Dermis blood vessel endothelial cell (primary cell): ENCODE measurements around the gene IFT52. TPM values are rescaled to one million over a fixed set of nuclear protein-coding genes. Genes with fewer than 3 reads are reported as not detected.
"Not testable (repeated sequence)": the region's sequence is repeated elsewhere in the genome, so short reads cannot be mapped to it uniquely, and the experiment has no call there.

ENCODE experiments used
- DNase-seq: peaks from one replicate; pipeline ENCODE4 v3.0.0; 2010
- total RNA-seq: library from RNA; depleted of rRNA; stranded (reverse); fragments of >200 nt; gene quantifications from 2 replicates; pipeline ENCODE4 v1.2.3, GENCODE V29; 2014

The IFT52 gene
- total RNA-seq, 1 donor from 2014 or later = 23.0 TPM

GRCh38 chr20:43653966-43654365, 63.2 kb downstream of the IFT52 start:
- DNase-seq = no peak

GRCh38 chr20:43655176-43655575, 64.4 kb downstream of the IFT52 start:
- DNase-seq = not testable (repeated sequence)

- DNase-seq = no peak
These were observed 65.2 kb downstream of the IFT52 start for GRCh38 chr20:43655937-43656336.

- no peak for DNase-seq
These were observed 67.5 kb downstream of the IFT52 start for GRCh38 chr20:43658069-43658722.

- DNase-seq = no peak
These were observed 68.1 kb downstream of the IFT52 start for GRCh38 chr20:43658723-43659419.

GRCh38 chr20:43662943-43663655, 72.4 kb downstream of the IFT52 start:
- no peak for DNase-seq

- DNase-seq = no peak
These were observed 74.9 kb downstream of the IFT52 start for GRCh38 chr20:43665466-43666176.

GRCh38 chr20:43666376-43667328, 75.9 kb downstream of the IFT52 start, which contains the start of gene MYBL2:
Gene MYBL2 (plus strand): TSS chr20:43667114. CDS start chr20:43667284, 170 bp downstream.
- DNase-seq = peak; percentile 73

GRCh38 chr20:43667341-43668132, 76.8 kb downstream of the IFT52 start:
- peak; percentile 21 for DNase-seq

- peak; percentile 59 for DNase-seq
These were observed 78.6 kb downstream of the IFT52 start for GRCh38 chr20:43669332-43669731.

- no peak for DNase-seq
These were observed 79.7 kb downstream of the IFT52 start for GRCh38 chr20:43670423-43670822.

- no peak for DNase-seq
These were observed 85.6 kb downstream of the IFT52 start for GRCh38 chr20:43676368-43676767.

- no peak for DNase-seq
These were observed 90.2 kb downstream of the IFT52 start for GRCh38 chr20:43680981-43681380.

GRCh38 chr20:43681468-43681942, 90.8 kb downstream of the IFT52 start:
- DNase-seq = no peak

- DNase-seq = no peak
These were observed 91.3 kb downstream of the IFT52 start for GRCh38 chr20:43681991-43682410.

GRCh38 chr20:43682446-43682845, 91.7 kb downstream of the IFT52 start:
- DNase-seq = no peak

- DNase-seq = no peak
These were observed 96.1 kb downstream of the IFT52 start for GRCh38 chr20:43686820-43687219.

GRCh38 chr20:43689165-43689564, 98.4 kb downstream of the IFT52 start:
- DNase-seq = no peak

- no peak for DNase-seq
These were observed 100.3 kb downstream of the IFT52 start for GRCh38 chr20:43690943-43691598.

- DNase-seq = peak; percentile 60
These were observed 101.3 kb downstream of the IFT52 start for GRCh38 chr20:43691928-43692524.
